ENCODE measurements around the gene B3GLCT.

DNA sequence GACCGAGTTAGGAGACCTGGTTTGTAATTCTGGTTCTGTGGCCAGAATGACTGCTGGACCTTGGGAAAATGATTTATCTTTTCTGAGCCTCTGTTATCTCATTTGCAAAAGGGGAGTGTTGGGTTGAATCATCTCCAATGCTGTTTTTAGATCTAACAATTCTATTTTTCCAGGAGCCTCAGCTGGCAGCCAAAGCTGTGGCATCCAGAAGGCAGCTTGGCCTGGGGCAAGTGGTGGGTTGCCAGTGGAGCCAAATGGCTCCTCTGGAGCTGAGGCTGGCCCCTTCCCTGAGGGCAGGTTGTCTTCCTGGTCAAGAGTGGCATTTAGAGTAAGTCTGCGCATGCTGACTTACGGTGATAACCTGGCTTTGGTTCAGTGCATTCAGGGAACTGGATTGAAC is 21.3 kb downstream of the B3GLCT start:
- no peak for TF ChIP-seq POLR2AphosphoS5 (IDR thresholded peaks at IDR 0.05)
- TF ChIP-seq, protein P1, sequence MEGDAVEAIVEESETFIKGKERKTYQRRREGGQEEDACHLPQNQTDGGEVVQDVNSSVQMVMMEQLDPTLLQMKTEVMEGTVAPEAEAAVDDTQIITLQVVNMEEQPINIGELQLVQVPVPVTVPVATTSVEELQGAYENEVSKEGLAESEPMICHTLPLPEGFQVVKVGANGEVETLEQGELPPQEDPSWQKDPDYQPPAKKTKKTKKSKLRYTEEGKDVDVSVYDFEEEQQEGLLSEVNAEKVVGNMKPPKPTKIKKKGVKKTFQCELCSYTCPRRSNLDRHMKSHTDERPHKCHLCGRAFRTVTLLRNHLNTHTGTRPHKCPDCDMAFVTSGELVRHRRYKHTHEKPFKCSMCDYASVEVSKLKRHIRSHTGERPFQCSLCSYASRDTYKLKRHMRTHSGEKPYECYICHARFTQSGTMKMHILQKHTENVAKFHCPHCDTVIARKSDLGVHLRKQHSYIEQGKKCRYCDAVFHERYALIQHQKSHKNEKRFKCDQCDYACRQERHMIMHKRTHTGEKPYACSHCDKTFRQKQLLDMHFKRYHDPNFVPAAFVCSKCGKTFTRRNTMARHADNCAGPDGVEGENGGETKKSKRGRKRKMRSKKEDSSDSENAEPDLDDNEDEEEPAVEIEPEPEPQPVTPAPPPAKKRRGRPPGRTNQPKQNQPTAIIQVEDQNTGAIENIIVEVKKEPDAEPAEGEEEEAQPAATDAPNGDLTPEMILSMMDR (IDR thresholded peaks at IDR 0.05): no peak

All from breast epithelium (tissue), 3 donors.